ENCODE results near the gene UBE2Z. TPM values are rescaled to one million over a fixed set of nuclear protein-coding genes. Genes with fewer than 3 reads are reported as not detected.

The UBE2Z gene
- total and polyA plus RNA-seq, 2 of the 13 experiments (the other 11 are each of a cell fraction or from before 2014, with no cell fraction given) = 63.2 to 122 TPM

DNA sequence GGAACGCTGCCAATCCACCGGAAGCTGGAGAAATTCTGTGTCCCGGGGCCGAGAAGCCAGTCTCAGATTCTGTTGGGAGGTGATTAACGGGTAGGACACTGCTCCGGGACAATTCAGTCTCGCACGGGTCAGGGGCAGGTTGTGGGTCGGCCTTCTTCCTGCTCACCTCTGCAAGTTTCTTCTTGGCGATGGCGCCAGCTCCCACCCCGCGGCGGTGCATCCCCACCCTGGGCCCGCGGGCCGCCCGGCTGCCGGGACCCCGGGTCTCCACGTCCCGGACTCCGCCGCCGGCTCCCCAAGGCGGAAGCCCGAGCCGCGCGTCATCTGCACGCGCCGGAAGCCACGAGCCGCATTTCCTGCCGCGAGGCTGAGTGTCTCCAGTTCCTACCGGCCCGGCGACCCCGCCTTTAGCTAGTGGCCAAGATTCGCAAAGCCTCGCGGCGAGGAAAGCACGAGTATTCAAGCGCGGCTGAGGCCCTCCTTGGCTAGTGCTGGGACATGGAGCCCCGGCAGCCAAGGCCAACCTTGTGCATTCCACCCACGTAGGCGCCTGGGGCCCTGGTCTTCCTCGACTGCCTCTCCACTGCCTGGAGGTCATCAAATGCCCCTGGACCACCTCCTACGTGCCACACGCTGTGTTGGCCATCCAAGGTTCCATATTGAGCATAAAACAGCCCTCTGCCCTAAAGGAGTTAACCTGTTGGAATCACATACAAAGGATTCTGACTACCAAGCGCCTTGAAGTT, 36.5 kb downstream of the UBE2Z start, which contains the start of gene SNF8 (continued):
- TF ChIP-seq, protein P1, sequence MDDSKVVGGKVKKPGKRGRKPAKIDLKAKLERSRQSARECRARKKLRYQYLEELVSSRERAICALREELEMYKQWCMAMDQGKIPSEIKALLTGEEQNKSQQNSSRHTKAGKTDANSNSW (CRISPR knock-in tag; IDR thresholded peaks at IDR 0.05; ENCODE audit: borderline replicate concordance) = peak; percentile 83; the same call in 1 of the 2 replicates
- TF ChIP-seq ZNF143 (CRISPR knock-in tag; IDR thresholded peaks at IDR 0.05) = peak; percentile 75
- TF ChIP-seq ZNF383 (CRISPR knock-in tag; IDR thresholded peaks at IDR 0.05; ENCODE audit: borderline replicate concordance) = no peak
- TF ChIP-seq ZNF572 (CRISPR knock-in tag; IDR thresholded peaks at IDR 0.05) = peak; percentile 96; the same call in 1 of the 2 replicates
- TF ChIP-seq, protein P2, sequence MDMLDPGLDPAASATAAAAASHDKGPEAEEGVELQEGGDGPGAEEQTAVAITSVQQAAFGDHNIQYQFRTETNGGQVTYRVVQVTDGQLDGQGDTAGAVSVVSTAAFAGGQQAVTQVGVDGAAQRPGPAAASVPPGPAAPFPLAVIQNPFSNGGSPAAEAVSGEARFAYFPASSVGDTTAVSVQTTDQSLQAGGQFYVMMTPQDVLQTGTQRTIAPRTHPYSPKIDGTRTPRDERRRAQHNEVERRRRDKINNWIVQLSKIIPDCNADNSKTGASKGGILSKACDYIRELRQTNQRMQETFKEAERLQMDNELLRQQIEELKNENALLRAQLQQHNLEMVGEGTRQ (IDR thresholded peaks at IDR 0.05; ENCODE audit: low read depth, low read length) = no peak
- TF ChIP-seq, protein P2 (CRISPR knock-in tag; IDR thresholded peaks at IDR 0.05; ENCODE audit: borderline replicate concordance) = no peak; the same call in 1 of the 2 replicates
- TF ChIP-seq, protein P3, sequence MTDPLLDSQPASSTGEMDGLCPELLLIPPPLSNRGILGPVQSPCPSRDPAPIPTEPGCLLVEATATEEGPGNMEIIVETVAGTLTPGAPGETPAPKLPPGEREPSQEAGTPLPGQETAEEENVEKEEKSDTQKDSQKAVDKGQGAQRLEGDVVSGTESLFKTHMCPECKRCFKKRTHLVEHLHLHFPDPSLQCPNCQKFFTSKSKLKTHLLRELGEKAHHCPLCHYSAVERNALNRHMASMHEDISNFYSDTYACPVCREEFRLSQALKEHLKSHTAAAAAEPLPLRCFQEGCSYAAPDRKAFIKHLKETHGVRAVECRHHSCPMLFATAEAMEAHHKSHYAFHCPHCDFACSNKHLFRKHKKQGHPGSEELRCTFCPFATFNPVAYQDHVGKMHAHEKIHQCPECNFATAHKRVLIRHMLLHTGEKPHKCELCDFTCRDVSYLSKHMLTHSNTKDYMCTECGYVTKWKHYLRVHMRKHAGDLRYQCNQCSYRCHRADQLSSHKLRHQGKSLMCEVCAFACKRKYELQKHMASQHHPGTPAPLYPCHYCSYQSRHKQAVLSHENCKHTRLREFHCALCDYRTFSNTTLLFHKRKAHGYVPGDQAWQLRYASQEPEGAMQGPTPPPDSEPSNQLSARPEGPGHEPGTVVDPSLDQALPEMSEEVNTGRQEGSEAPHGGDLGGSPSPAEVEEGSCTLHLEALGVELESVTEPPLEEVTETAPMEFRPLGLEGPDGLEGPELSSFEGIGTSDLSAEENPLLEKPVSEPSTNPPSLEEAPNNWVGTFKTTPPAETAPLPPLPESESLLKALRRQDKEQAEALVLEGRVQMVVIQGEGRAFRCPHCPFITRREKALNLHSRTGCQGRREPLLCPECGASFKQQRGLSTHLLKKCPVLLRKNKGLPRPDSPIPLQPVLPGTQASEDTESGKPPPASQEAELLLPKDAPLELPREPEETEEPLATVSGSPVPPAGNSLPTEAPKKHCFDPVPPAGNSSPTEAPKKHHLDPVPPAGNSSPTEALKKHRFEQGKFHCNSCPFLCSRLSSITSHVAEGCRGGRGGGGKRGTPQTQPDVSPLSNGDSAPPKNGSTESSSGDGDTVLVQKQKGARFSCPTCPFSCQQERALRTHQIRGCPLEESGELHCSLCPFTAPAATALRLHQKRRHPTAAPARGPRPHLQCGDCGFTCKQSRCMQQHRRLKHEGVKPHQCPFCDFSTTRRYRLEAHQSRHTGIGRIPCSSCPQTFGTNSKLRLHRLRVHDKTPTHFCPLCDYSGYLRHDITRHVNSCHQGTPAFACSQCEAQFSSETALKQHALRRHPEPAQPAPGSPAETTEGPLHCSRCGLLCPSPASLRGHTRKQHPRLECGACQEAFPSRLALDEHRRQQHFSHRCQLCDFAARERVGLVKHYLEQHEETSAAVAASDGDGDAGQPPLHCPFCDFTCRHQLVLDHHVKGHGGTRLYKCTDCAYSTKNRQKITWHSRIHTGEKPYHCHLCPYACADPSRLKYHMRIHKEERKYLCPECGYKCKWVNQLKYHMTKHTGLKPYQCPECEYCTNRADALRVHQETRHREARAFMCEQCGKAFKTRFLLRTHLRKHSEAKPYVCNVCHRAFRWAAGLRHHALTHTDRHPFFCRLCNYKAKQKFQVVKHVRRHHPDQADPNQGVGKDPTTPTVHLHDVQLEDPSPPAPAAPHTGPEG (CRISPR knock-in tag; IDR thresholded peaks at IDR 0.05) = peak; percentile 85
- TF ChIP-seq NCOA1 (CRISPR knock-in tag; IDR thresholded peaks at IDR 0.05) = peak; percentile 78
- TF ChIP-seq, protein P4, sequence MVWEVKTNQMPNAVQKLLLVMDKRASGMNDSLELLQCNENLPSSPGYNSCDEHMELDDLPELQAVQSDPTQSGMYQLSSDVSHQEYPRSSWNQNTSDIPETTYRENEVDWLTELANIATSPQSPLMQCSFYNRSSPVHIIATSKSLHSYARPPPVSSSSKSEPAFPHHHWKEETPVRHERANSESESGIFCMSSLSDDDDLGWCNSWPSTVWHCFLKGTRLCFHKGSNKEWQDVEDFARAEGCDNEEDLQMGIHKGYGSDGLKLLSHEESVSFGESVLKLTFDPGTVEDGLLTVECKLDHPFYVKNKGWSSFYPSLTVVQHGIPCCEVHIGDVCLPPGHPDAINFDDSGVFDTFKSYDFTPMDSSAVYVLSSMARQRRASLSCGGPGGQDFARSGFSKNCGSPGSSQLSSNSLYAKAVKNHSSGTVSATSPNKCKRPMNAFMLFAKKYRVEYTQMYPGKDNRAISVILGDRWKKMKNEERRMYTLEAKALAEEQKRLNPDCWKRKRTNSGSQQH (CRISPR knock-in tag; IDR thresholded peaks at IDR 0.05; ENCODE audit: low read depth) = peak; percentile 97
- 0 out of 2 replicates have a peak, but pooled peaks have one; percentile 62 for TF ChIP-seq MZF1 (CRISPR knock-in tag; IDR thresholded peaks at IDR 0.05; ENCODE audit: borderline replicate concordance)
- no peak for TF ChIP-seq SUZ12 (IDR thresholded peaks at IDR 0.05; ENCODE audit: low read depth, low read length)
- peak; percentile 94; the same call in 1 of the 2 replicates for TF ChIP-seq SMAD1 (CRISPR knock-in tag; IDR thresholded peaks at IDR 0.05; ENCODE audit: borderline replicate concordance, low read depth)
- TF ChIP-seq, protein P5, sequence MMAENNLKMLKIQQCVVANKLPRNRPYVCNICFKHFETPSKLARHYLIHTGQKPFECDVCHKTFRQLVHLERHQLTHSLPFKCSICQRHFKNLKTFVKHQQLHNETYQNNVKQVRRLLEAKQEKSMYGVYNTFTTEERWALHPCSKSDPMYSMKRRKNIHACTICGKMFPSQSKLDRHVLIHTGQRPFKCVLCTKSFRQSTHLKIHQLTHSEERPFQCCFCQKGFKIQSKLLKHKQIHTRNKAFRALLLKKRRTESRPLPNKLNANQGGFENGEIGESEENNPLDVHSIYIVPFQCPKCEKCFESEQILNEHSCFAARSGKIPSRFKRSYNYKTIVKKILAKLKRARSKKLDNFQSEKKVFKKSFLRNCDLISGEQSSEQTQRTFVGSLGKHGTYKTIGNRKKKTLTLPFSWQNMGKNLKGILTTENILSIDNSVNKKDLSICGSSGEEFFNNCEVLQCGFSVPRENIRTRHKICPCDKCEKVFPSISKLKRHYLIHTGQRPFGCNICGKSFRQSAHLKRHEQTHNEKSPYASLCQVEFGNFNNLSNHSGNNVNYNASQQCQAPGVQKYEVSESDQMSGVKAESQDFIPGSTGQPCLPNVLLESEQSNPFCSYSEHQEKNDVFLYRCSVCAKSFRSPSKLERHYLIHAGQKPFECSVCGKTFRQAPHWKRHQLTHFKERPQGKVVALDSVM (CRISPR knock-in tag; IDR thresholded peaks at IDR 0.05) = no peak
- peak; percentile 89 for TF ChIP-seq POGZ (CRISPR knock-in tag; IDR thresholded peaks at IDR 0.05)
- TF ChIP-seq, protein P6, sequence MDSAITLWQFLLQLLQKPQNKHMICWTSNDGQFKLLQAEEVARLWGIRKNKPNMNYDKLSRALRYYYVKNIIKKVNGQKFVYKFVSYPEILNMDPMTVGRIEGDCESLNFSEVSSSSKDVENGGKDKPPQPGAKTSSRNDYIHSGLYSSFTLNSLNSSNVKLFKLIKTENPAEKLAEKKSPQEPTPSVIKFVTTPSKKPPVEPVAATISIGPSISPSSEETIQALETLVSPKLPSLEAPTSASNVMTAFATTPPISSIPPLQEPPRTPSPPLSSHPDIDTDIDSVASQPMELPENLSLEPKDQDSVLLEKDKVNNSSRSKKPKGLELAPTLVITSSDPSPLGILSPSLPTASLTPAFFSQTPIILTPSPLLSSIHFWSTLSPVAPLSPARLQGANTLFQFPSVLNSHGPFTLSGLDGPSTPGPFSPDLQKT (CRISPR knock-in tag; IDR thresholded peaks at IDR 0.05; ENCODE audit: borderline replicate concordance) = peak; percentile 50; the same call in 1 of the 2 replicates

Measured in HepG2 (cell line).